Activated CD8-positive, alpha-beta T cell treated with anti-CD3 and anti-CD28 coated beads, Interleukin-2, amount 10 ng/mL, durations not matched to agents 7 days and 5 days (primary cell): Measurements from ENCODE around the gene RIGI. TPM values are rescaled to one million over a fixed set of nuclear protein-coding genes. Genes with fewer than 3 reads are reported as not detected.

Source experiments
- ATAC-seq: fragments of 150-1000 bp; cut with Tn5 transposase; one replicate; pipeline ENCODE4 v1.10.0; 2021; ENCODE audit warnings: moderate library complexity
- CTCF ChIA-PET: fragments of 350-600 bp; sonication (Branson Sonifier 250); formaldehyde crosslinking; loops from one replicate; lab custom pipeline; 2021; ENCODE audit warnings: antibody characterized with exemption; lab: Charles Lee
- POLR2A ChIA-PET: fragments of 350-600 bp; sonication (Branson Sonifier 250); formaldehyde crosslinking; loops from one replicate; lab custom pipeline; 2021; ENCODE audit warnings: antibody characterized with exemption; lab: Charles Lee
- DNase-seq: peaks from one replicate; pipeline ENCODE4 v3.0.0-alpha.2; 2020
- H3K27ac Mint-ChIP-seq: one replicate; pipeline ENCODE4 v1.8.0; 2021; ENCODE audit warnings: mild to moderate bottlenecking, mixed read lengths
- H3K27me3 Mint-ChIP-seq: one replicate; pipeline ENCODE4 v1.8.0; 2021; ENCODE audit warnings: low read depth, mixed read lengths
- H3K36me3 Mint-ChIP-seq: one replicate; pipeline ENCODE4 v1.8.0; 2021; ENCODE audit warnings: low read depth, mixed read lengths
- H3K4me1 Mint-ChIP-seq: one replicate; pipeline ENCODE4 v1.8.0; 2021; ENCODE audit warnings: low read depth, mixed read lengths
- H3K4me3 Mint-ChIP-seq: one replicate; pipeline ENCODE4 v1.8.0; 2021; ENCODE audit warnings: mild to moderate bottlenecking, mixed read lengths
- H3K9me3 Mint-ChIP-seq: one replicate; pipeline ENCODE4 v1.8.0; 2022; ENCODE audit warnings: mixed read lengths; ENCODE audit not compliant: insufficient read depth
- total RNA-seq, 2 experiments: library from RNA; stranded (reverse); gene quantifications; one replicate each; pipeline ENCODE4 v1.2.3, GENCODE V29; 2021

The RIGI gene
- total RNA-seq, 2 experiments from 2014 or later = 19.2 to 19.6 TPM

- Mint-ChIP-seq H3K27ac (no peak overlapping the region), H3K4me3 (no peak overlapping the region), H3K9me3 (no peaks in the 10 kb centered on the region), H3K36me3 (peaks cover 49% of the 10 kb centered on the region), H3K4me1 (peaks cover 5% of the 10 kb centered on the region), H3K27me3 (no peaks in the 10 kb centered on the region)
- POLR2A ChIA-PET = no interaction called here
- ATAC-seq (no peak), DNase-seq (no peak)
- CTCF ChIA-PET = no interaction called here
Observed at GRCh38 chr9:32500768-32501167, 25.2 kb downstream of the RIGI start.

DNA sequence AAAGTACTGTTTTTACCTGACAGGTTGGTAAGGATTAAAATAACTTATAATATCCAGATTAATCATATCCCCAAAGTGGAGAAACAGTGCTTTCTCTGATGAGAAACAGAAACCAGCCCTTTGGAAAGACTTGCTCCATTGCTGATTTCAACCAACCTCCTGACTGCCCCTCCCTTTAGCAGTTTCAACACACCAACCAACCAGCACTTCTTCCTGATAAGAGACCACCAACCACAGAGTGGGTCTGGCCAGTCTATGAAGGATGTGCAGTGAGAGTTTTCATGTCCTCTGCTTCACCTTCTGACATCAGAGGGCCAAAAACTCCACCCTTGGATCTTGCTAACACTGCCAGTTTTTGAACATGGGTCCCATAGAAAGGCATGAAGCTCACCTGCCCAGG lies 28.1 kb downstream of the RIGI start:
- no peak overlapping the region for H3K4me3 Mint-ChIP-seq
- ChIA-PET POLR2A (no interaction called here), CTCF (no interaction called here)
- ATAC-seq = no peak
- no peak overlapping the region for H3K27ac Mint-ChIP-seq
- H3K9me3 Mint-ChIP-seq = no peaks in the 10 kb centered on the region
- DNase-seq = no peak
- H3K4me1 Mint-ChIP-seq = peaks cover 5% of the 10 kb centered on the region
- peaks cover 57% of the 10 kb centered on the region for H3K36me3 Mint-ChIP-seq
- no peaks in the 10 kb centered on the region for H3K27me3 Mint-ChIP-seq

DNA sequence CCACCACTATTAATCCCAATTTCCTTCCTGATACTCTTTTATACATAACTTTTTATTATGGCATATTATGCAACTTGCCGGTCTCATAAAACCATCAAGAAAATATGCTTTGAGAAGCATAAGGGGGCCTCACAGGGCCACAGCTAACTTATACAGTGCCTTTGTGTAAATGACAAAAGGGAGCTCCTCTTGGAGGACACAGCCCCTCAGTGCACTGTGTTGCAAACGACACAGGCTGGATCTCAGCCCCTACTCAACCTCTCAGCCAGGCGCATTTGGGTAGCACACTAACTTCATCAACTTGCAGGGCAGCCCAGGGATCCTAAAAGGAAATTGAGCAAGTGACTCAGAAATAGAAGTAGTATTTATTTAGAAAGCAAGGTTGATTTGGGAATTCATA lies 35.4 kb downstream of the RIGI start:
- DNase-seq = no peak
- Mint-ChIP-seq H3K4me1 (no peaks in the 10 kb centered on the region), H3K4me3 (no peak overlapping the region), H3K27ac (no peak overlapping the region), H3K9me3 (no peaks in the 10 kb centered on the region), H3K36me3 (peaks cover 56% of the 10 kb centered on the region), H3K27me3 (no peaks in the 10 kb centered on the region)
- POLR2A ChIA-PET = no interaction called here
- CTCF ChIA-PET = interaction anchor here (1.0 kb wide), 1 partner anchor 89 kb away, joined by 3 read pairs; no protein-coding TSS in a partner anchor
- no peak for ATAC-seq

DNA sequence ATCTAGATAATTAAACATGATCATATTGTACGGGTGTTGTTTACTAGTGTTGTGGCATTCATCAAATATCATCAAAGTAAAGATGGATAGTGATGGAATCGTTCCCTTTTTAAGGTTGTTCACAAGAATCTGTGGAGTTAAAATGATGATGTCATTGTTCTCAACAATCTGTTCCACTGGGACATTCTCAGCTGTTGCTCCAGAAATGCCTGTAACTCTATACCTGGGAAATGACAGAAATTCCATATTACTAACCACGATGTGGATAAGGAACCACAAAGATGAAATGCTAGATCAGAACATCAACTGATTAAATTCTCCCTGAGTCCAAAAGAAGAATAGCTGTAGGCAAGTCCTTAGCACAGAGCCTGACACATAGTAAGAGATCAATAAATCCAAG lies 38.0 kb downstream of the RIGI start:
- H3K4me3 Mint-ChIP-seq = no peak overlapping the region
- ChIA-PET CTCF (interaction anchor here (2.0 kb wide), 1 partner anchor 8 kb away, joined by 5 read pairs; no protein-coding TSS in a partner anchor), POLR2A (no interaction called here)
- no peaks in the 10 kb centered on the region for H3K27me3 Mint-ChIP-seq
- no peaks in the 10 kb centered on the region for H3K9me3 Mint-ChIP-seq
- DNase-seq (no peak), ATAC-seq (no peak)
- peaks cover 62% of the 10 kb centered on the region for H3K36me3 Mint-ChIP-seq
- H3K4me1 Mint-ChIP-seq = no peaks in the 10 kb centered on the region
- H3K27ac Mint-ChIP-seq = no peak overlapping the region

- DNase-seq (no peak), ATAC-seq (no peak)
- Mint-ChIP-seq H3K27me3 (no peaks in the 10 kb centered on the region), H3K4me3 (no peak overlapping the region), H3K27ac (peak overlapping the region; percentile 1), H3K4me1 (no peaks in the 10 kb centered on the region), H3K9me3 (no peaks in the 10 kb centered on the region), H3K36me3 (peaks cover 60% of the 10 kb centered on the region)
- ChIA-PET POLR2A (no interaction called here), CTCF (no interaction called here)
Observed at GRCh38 chr9:32486839-32487562, 39.0 kb downstream of the RIGI start.

DNA sequence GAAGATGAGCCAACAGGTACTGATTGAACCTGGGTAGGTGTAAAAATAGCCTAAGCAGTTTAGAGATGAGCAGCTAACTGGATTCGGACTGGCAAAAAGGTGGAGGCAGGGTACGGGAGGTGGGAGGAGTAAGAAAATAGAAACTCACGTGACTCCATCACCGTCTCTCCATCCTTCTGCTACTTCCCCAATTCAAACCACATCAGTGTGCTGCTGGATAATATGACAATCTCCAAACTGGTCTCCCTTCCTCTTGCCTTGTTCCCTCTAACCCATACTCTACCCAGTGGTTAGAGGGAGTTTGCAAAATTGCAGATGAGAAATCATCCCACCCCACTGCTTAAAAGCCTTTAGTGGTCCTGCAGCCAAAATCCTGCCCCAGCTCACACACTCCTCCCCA lies 42.7 kb downstream of the RIGI start:
- DNase-seq (no peak), ATAC-seq (no peak)
- POLR2A ChIA-PET = no interaction called here
- Mint-ChIP-seq H3K4me3 (no peak overlapping the region), H3K27me3 (no peaks in the 10 kb centered on the region), H3K9me3 (no peaks in the 10 kb centered on the region), H3K36me3 (peaks cover 56% of the 10 kb centered on the region), H3K4me1 (no peaks in the 10 kb centered on the region), H3K27ac (no peak overlapping the region)
- CTCF ChIA-PET = no interaction called here

Other genes with a start within 250 kb of the RIGI start
- gene ACO1, start 141.6 kb downstream of the RIGI start, total RNA-seq = 1 to 10 TPM; 8.6 to 8.8 TPM
- 10 to 100 TPM; 15.6 to 17.1 TPM for gene SMIM27, start 26.1 kb upstream of the RIGI start, total RNA-seq
- gene TOPORS, start 26.4 kb upstream of the RIGI start, total RNA-seq = 10 to 100 TPM; 11.9 to 12.0 TPM
- gene NDUFB6, start 47.0 kb upstream of the RIGI start, total RNA-seq = 10 to 100 TPM; 47.5 to 57.7 TPM
- gene TAF1L, start 109.5 kb upstream of the RIGI start, total RNA-seq = under 1 TPM in 1 of 2 experiments, not detected in 1; 0.05 TPM